HG02973 (cell line): ENCODE data around the gene MLLT1.
"Not testable (repeated sequence)": the region's sequence is repeated elsewhere in the genome, so short reads cannot be mapped to it uniquely, and the experiment has no call there.

Source experiments
- ATAC-seq: cut with Tn5 transposase; IDR thresholded peaks from one replicate; pipeline ENCODE4 v1.9.1; 2021; ENCODE audit warnings: moderate library complexity; ENCODE audit not compliant: unreplicated experiment

Gene MLLT1, protein sequence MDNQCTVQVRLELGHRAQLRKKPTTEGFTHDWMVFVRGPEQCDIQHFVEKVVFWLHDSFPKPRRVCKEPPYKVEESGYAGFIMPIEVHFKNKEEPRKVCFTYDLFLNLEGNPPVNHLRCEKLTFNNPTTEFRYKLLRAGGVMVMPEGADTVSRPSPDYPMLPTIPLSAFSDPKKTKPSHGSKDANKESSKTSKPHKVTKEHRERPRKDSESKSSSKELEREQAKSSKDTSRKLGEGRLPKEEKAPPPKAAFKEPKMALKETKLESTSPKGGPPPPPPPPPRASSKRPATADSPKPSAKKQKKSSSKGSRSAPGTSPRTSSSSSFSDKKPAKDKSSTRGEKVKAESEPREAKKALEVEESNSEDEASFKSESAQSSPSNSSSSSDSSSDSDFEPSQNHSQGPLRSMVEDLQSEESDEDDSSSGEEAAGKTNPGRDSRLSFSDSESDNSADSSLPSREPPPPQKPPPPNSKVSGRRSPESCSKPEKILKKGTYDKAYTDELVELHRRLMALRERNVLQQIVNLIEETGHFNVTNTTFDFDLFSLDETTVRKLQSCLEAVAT

DNA sequence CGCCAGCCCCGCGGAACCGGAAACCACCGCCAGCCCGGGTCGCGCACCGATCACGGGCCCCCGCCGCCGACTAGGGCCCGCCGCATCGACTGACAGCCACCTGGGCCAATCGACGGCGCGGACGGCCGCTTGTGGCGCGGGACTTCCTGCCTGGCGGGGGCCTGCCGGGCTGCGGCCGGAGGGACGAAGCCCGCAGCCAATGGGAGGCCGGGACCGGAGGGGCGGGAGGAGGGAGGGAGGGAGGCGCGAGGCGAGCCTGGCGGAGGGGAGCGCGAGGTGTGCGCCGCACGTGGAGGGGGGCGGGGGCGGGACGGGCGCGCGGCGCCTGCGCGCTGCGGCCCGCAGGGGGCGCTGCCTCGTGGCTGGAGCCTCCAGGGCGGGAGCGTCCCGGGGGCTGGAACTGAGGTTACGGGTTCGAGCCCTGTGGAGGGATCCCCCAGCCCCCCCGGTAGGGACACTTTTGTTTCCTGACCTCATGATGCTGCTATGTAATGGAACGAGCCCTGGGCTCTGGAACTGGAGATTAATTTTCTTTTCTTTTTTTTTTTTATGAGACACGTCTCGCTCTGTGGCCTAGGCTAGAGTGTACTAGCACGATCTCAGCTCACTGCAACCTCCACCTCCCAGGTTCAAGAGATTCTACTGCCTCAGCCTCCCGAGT lies at the start of gene MLLT1:
Gene MLLT1, minus strand, starts transcription at position 45 of the 661 bp plus-strand sequence. CDS start 191 bp downstream, outside the sequence.
- peak; percentile 88 for ATAC-seq

DNA sequence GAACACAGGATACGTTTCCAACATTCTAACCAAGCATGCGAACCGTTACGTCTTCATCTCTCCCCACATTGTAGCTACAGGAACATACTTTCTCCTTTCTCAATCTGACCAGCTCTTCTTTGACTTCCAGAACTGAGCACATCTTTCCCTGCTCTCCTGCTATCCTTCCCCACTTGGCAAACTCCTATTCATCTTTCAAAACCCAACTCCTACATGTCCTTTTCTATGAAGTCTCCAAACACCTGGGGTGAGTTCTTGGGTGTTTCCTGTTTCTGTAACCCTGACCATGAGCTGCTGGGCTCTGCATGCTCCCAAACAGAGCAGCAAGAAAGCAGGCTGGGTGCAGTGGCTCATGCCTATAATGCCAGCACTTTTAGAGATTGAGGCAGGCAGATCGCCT lies 47.0 kb upstream of the MLLT1 start:
- no peak for ATAC-seq

GRCh38 chr19:6325614-6326013 lies 45.8 kb upstream of the MLLT1 start:
- no peak for ATAC-seq

DNA sequence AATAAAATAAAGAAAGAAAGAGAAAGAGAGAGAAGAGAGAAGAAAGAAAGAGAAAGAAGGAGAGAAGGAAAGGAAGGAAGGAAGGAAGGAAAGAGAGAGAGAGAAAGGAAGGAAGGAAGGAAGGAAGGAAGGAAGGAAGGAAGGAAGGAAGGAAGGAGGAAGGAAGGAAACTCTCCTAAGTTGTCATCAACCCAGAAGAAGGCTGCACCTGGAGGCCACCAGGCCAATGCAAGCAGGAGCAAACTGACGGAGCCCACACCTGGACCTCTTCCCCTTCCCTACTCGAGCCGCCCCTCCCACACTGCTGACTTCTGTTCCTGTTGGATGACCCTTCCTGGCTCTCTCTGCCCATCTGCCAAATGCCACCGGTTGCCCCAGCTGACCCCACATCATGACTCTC lies 45.0 kb upstream of the MLLT1 start:
- no peak for ATAC-seq

- no peak for ATAC-seq
Observed at GRCh38 chr19:6322284-6322683, 42.5 kb upstream of the MLLT1 start.

DNA sequence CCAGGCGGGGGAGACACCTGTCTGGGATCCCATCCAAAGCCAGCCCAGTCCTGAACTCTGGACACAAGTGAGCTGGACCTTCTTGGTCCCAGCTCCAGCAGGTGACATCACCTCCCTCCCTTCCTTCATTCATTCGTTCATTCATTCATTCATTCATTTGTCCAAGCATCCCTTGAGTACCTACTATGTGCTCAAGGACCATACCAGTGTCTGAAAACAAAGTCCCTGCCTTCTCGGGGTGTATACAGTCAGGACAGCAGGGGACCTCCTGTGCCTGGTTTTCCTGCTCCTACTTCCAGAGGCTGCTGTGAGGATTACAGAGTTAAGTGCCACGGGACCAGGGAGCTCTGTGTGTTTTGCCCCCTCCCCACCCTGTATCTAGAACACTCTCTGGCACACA lies 39.6 kb upstream of the MLLT1 start:
- no peak for ATAC-seq

- no peak for ATAC-seq
Observed at GRCh38 chr19:6318772-6319171, 39.0 kb upstream of the MLLT1 start.

GRCh38 chr19:6315646-6316045 lies 35.9 kb upstream of the MLLT1 start:
- ATAC-seq = not testable (repeated sequence)

DNA sequence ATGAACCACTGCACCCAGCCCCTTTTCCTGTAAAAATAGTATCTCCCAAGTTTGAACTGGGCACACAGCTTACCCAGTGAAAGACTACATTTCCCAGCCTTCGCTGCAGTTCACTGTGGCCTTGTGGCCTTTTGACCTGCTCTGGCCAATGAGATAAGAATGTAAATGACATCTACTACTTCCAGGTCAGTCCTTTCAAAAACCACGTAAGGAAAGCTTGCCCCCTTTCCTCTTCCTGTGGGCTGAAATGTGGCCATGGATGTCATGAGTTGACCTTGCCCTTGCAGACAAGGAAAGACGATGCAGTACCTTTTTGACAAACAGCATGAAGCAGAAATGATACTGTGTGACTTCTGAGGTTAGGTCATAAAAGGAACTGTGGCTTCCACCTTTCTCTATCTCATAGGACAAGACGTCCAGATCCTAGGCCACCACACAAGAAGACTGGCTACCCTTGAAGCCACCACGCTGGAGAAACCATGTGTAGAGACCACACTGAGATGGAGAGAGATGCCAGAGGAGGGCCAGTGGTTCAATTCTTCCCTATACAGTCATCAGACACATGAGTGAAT lies 33.7 kb upstream of the MLLT1 start:
- no peak for ATAC-seq

DNA sequence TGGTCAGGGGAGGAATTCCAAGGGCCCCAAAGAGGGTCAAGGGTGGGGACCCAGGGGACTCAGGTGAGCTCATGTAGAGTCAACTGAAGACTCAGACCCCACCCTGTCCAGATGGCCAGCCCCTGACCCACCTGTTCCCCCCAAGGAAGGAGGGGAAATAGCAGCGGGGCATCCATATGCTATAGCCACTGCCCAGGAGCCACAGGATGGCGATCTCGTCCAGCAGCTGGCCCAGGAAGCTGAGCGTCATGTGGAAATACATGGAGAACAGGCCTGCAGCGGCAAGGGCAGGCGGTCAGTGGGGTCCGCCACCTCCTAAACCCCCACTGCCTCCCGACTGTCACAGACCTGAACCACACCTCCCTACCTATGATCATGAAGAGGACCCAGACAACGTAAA lies 32.2 kb upstream of the MLLT1 start:
- no peak for ATAC-seq

DNA sequence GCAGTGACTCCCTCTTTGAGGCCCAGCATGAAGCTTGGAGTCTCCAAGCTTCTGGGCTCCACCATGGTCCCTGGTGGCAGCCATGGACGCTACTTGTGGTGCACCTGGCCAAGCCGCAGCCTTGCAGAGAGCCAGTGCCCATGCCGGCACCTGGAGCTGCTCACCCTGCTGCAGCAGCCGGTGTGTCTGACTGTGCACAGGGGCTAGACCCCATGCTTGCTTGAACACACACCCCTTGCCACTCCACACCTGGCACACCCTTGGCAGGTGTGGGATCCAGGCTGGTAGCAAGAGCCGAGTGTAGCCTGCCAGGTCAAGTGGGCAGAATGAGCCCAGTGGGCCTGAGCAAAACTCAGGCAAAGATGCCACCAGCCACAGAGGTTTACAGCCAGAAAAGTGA lies 18.6 kb upstream of the MLLT1 start:
- no peak for ATAC-seq

DNA sequence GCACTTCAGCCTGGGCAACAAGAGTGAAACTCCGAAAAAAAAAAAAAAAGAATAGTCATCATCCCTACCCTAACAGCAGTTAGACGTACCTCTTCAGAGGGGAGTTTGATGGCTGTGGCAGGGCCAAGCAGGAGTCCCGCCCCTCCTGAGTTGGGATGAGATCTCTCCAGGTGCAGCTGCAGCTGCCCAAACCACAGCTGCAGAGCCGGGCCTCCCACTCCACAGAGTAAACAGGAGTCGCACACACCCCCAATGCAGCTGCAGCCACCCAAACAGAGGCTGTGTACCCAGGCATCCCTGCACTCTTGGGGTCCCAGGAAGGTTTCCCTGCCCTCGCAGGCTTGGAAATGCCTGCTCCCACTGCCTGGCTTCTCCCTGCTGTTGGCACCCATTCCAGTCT lies 17.4 kb upstream of the MLLT1 start:
- ATAC-seq = no peak

DNA sequence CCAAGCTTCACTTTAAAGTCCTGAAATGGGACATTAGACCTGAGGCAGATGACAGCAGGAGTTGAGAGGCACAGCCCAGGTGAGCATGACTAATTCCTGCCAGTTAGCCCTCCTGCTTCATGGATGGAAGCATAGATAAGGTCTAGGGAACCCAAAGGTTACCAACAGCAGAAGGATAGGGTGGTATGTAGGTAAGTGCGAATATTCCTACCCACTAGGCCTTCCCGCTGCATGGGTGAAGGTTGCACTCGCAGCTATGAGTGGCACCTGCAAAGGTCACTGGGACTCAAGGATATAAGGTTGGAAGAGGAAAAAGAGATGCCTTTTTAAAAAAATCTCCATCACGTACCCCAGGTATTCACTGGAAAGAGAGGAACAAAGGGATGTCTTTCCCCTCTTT lies 12.2 kb upstream of the MLLT1 start:
- no peak for ATAC-seq

- ATAC-seq = no peak
Observed at GRCh38 chr19:6288737-6289136, 9.0 kb upstream of the MLLT1 start.

GRCh38 chr19:6287269-6287885 lies 7.6 kb upstream of the MLLT1 start:
- ATAC-seq = no peak

GRCh38 chr19:6286676-6287075 lies 6.9 kb upstream of the MLLT1 start:
- ATAC-seq = no peak

- ATAC-seq = not testable (repeated sequence)
Observed at GRCh38 chr19:6282393-6282792, 2.6 kb upstream of the MLLT1 start.

- ATAC-seq = peak; percentile 22
Observed at GRCh38 chr19:6279620-6279930, 200 bp downstream of the MLLT1 start.

GRCh38 chr19:6278740-6279619 lies 795 bp downstream of the MLLT1 start:
- ATAC-seq = no peak

- ATAC-seq = no peak
Observed at GRCh38 chr19:6278051-6278450, 1.7 kb downstream of the MLLT1 start.

GRCh38 chr19:6276447-6276846 lies 3.3 kb downstream of the MLLT1 start:
- ATAC-seq = no peak
